Measurements from ENCODE around the gene BMPR2. TPM values are rescaled to one million over a fixed set of nuclear protein-coding genes. Genes with fewer than 3 reads are reported as not detected.
A peak's percentile ranks its signal among the peaks of the same experiment; 100 is the strongest.
"Not testable (repeated sequence)": the region's sequence is repeated elsewhere in the genome, so short reads cannot be mapped to it uniquely, and the experiment has no call there.

BMPR2 gene
- total and polyA plus RNA-seq, 4 experiments from 2014 or later: 2.3 to 20.8 (median 11.5) TPM

- ChIA-PET CTCF (ENCODE audit: partially characterized antibody) (no interaction called here), POLR2A (ENCODE audit: partially characterized antibody) (interaction anchor here (0.6 kb wide), 1 partner anchor 8 kb away, joined by 3 read pairs; no protein-coding TSS in a partner anchor)
- Histone ChIP-seq H3K4me1 (ENCODE audit: insufficient read depth, low read length) (peaks cover 19% of the 10 kb centered on the region), H3K27me3 (ENCODE audit: insufficient read depth, low read length) (no peaks in the 10 kb centered on the region), H3K9me3 (ENCODE audit: control insufficient read depth in 1 of 2, low read length in 2 of 2) (no peaks in the 10 kb centered on the region), H3K27ac (ENCODE audit: low read depth, low read length) (no peak overlapping the region), H3K4me3 (ENCODE audit: low read length in 2 of 2) (no peak overlapping the region), H3K36me3 (ENCODE audit: insufficient read depth, low read length) (no peaks in the 10 kb centered on the region)
- Mint-ChIP-seq H3K4me1 (peaks cover 8 to 23% (median 16%) of the 10 kb centered on the region in 4 donors), H3K27ac (peak overlapping the region in 5 of 7 donors; percentile 22 to 68 (median 47)), H3K4me3 (peak overlapping the region in 6 of 8 donors; percentile 21 to 76 (median 60)), H3K36me3 (peaks cover 7 to 18% of the 10 kb centered on the region in 2 donors), H3K9me3 (no peaks in the 10 kb centered on the region), H3K27me3 (no peaks in the 10 kb centered on the region)
- intact Hi-C loops (cut with micrococcal nuclease): no loop called here
- DNase-seq: no peak
Measured at GRCh38 chr2:202530038-202530437, 153.9 kb downstream of the BMPR2 start.

GRCh38 chr2:202535290-202535689 is 159.2 kb downstream of the BMPR2 start:
- DNase-seq; H3K4me1 ChIP-seq (ENCODE audit: insufficient read depth, low read length); H3K4me3 Mint-ChIP-seq; POLR2A ChIA-PET (ENCODE audit: partially characterized antibody); H3K36me3 ChIP-seq (ENCODE audit: insufficient read depth, low read length); H3K9me3 Mint-ChIP-seq; H3K4me1 Mint-ChIP-seq; H3K27me3 Mint-ChIP-seq; H3K4me3 ChIP-seq (ENCODE audit: low read length in 2 of 2); intact Hi-C loops (cut with micrococcal nuclease); H3K27me3 ChIP-seq (ENCODE audit: insufficient read depth, low read length); H3K27ac Mint-ChIP-seq; H3K27ac ChIP-seq (ENCODE audit: low read depth, low read length); CTCF ChIA-PET (ENCODE audit: partially characterized antibody); H3K9me3 ChIP-seq (ENCODE audit: control insufficient read depth in 1 of 2, low read length in 2 of 2): not testable (repeated sequence)
- peaks cover 6 to 11% of the 10 kb centered on the region in 2 donors for H3K36me3 Mint-ChIP-seq

DNA sequence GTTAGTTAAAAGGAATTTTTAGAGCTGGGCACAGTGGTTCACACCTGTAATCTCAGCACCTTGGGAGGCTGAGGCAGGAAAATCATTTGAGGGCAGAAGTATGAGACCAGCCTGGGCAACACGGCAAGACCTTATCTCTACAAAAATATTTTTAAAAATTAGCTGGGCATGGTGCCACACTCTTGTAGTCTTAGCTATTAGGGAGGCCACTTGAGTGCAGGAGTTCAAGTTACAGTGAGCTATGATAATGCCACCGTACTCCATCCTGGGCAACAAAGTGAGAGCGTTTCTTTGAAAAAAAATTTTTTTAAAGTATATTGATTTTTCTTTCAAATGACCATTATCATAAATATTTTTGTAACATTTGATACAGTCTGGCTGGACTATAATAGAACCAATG is 165.0 kb downstream of the BMPR2 start:
- Mint-ChIP-seq H3K27ac (no peak overlapping the region), H3K27me3 (no peaks in the 10 kb centered on the region), H3K36me3 (peaks cover 1 to 5% of the 10 kb centered on the region in 2 donors), H3K4me1 (no peaks in the 10 kb centered on the region), H3K4me3 (no peak overlapping the region), H3K9me3 (no peaks in the 10 kb centered on the region)
- no peaks in the 10 kb centered on the region for H3K36me3 ChIP-seq (ENCODE audit: insufficient read depth, low read length)
- H3K27ac ChIP-seq (ENCODE audit: low read depth, low read length): no peak overlapping the region
- H3K27me3 ChIP-seq (ENCODE audit: insufficient read depth, low read length): no peaks in the 10 kb centered on the region
- no peaks in the 10 kb centered on the region for H3K9me3 ChIP-seq (ENCODE audit: control insufficient read depth in 1 of 2, low read length in 2 of 2)
- DNase-seq: no peak
- POLR2A ChIA-PET (ENCODE audit: partially characterized antibody): no interaction called here
- CTCF ChIA-PET (ENCODE audit: partially characterized antibody): no interaction called here
- no peaks in the 10 kb centered on the region for H3K4me1 ChIP-seq (ENCODE audit: insufficient read depth, low read length)
- intact Hi-C loops (cut with micrococcal nuclease): no loop called here
- no peak overlapping the region for H3K4me3 ChIP-seq (ENCODE audit: low read length in 2 of 2)

DNA sequence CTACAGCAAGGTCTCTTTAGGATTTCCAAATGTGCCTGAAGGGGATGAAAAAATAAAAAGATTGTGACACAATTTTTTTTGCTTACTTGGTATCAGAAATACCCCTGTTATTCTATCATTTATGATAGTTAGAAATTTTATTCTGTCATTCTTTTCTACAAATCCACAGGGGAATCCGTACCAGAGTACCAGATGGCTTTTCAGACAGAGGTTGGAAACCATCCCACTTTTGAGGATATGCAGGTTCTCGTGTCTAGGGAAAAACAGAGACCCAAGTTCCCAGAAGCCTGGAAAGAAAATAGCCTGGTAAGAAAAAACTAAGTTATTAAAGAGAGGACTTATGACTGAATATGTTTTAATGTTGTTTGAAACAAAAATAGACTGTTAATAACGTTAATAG is 166.0 kb downstream of the BMPR2 start:
- Histone ChIP-seq H3K9me3 (ENCODE audit: control insufficient read depth in 1 of 2, low read length in 2 of 2) (no peaks in the 10 kb centered on the region), H3K27me3 (ENCODE audit: insufficient read depth, low read length) (no peaks in the 10 kb centered on the region), H3K27ac (ENCODE audit: low read depth, low read length) (no peak overlapping the region), H3K4me1 (ENCODE audit: insufficient read depth, low read length) (no peaks in the 10 kb centered on the region), H3K36me3 (ENCODE audit: insufficient read depth, low read length) (no peaks in the 10 kb centered on the region), H3K4me3 (ENCODE audit: low read length in 2 of 2) (no peak overlapping the region)
- Mint-ChIP-seq H3K9me3 (no peaks in the 10 kb centered on the region), H3K27ac (no peak overlapping the region), H3K4me3 (no peak overlapping the region), H3K27me3 (no peaks in the 10 kb centered on the region), H3K4me1 (no peaks in the 10 kb centered on the region), H3K36me3 (peaks cover 1 to 5% of the 10 kb centered on the region in 2 donors)
- POLR2A ChIA-PET (ENCODE audit: partially characterized antibody): no interaction called here
- DNase-seq: no peak
- CTCF ChIA-PET (ENCODE audit: partially characterized antibody): no interaction called here
- intact Hi-C loops (cut with micrococcal nuclease): no loop called here

GRCh38 chr2:202545523-202545922 is 169.4 kb downstream of the BMPR2 start:
- Mint-ChIP-seq H3K4me3 (no peak overlapping the region), H3K4me1 (no peaks in the 10 kb centered on the region), H3K36me3 (peaks cover 3 to 13% of the 10 kb centered on the region in 2 donors), H3K27ac (peak overlapping the region in 1 of 7 donors; percentile 9), H3K27me3 (no peaks in the 10 kb centered on the region), H3K9me3 (no peaks in the 10 kb centered on the region)
- Histone ChIP-seq H3K27ac (ENCODE audit: low read depth, low read length) (no peak overlapping the region), H3K27me3 (ENCODE audit: insufficient read depth, low read length) (no peaks in the 10 kb centered on the region), H3K9me3 (ENCODE audit: control insufficient read depth in 1 of 2, low read length in 2 of 2) (no peaks in the 10 kb centered on the region), H3K4me1 (ENCODE audit: insufficient read depth, low read length) (no peaks in the 10 kb centered on the region), H3K4me3 (ENCODE audit: low read length in 2 of 2) (no peak overlapping the region), H3K36me3 (ENCODE audit: insufficient read depth, low read length) (no peaks in the 10 kb centered on the region)
- DNase-seq: no peak
- ChIA-PET POLR2A (ENCODE audit: partially characterized antibody) (no interaction called here), CTCF (ENCODE audit: partially characterized antibody) (no interaction called here)
- intact Hi-C loops (cut with micrococcal nuclease): no loop called here

GRCh38 chr2:202545931-202546330 is 169.8 kb downstream of the BMPR2 start:
- intact Hi-C loops (cut with micrococcal nuclease): no loop called here
- Histone ChIP-seq H3K4me1 (ENCODE audit: insufficient read depth, low read length) (no peaks in the 10 kb centered on the region), H3K27ac (ENCODE audit: low read depth, low read length) (no peak overlapping the region), H3K36me3 (ENCODE audit: insufficient read depth, low read length) (no peaks in the 10 kb centered on the region), H3K27me3 (ENCODE audit: insufficient read depth, low read length) (no peaks in the 10 kb centered on the region), H3K4me3 (ENCODE audit: low read length in 2 of 2) (no peak overlapping the region), H3K9me3 (ENCODE audit: control insufficient read depth in 1 of 2, low read length in 2 of 2) (no peaks in the 10 kb centered on the region)
- Mint-ChIP-seq H3K9me3 (no peaks in the 10 kb centered on the region), H3K36me3 (peaks cover 3 to 13% of the 10 kb centered on the region in 2 donors), H3K27me3 (no peaks in the 10 kb centered on the region), H3K4me3 (no peak overlapping the region), H3K4me1 (no peaks in the 10 kb centered on the region), H3K27ac (no peak overlapping the region)
- CTCF ChIA-PET (ENCODE audit: partially characterized antibody): no interaction called here
- DNase-seq: no peak
- POLR2A ChIA-PET (ENCODE audit: partially characterized antibody): no interaction called here

- H3K9me3 Mint-ChIP-seq; H3K27ac Mint-ChIP-seq; H3K36me3 ChIP-seq (ENCODE audit: insufficient read depth, low read length); H3K27me3 ChIP-seq (ENCODE audit: insufficient read depth, low read length); intact Hi-C loops (cut with micrococcal nuclease); H3K4me1 Mint-ChIP-seq; H3K9me3 ChIP-seq (ENCODE audit: control insufficient read depth in 1 of 2, low read length in 2 of 2); POLR2A ChIA-PET (ENCODE audit: partially characterized antibody); CTCF ChIA-PET (ENCODE audit: partially characterized antibody); H3K27ac ChIP-seq (ENCODE audit: low read depth, low read length); DNase-seq; H3K4me1 ChIP-seq (ENCODE audit: insufficient read depth, low read length); H3K4me3 ChIP-seq (ENCODE audit: low read length in 2 of 2); H3K4me3 Mint-ChIP-seq; H3K27me3 Mint-ChIP-seq: not testable (repeated sequence)
- peaks cover 3 to 13% of the 10 kb centered on the region in 2 donors for H3K36me3 Mint-ChIP-seq
Measured at GRCh38 chr2:202546499-202547141, 170.5 kb downstream of the BMPR2 start.

- no peaks in the 10 kb centered on the region for H3K27me3 ChIP-seq (ENCODE audit: insufficient read depth, low read length)
- Mint-ChIP-seq H3K36me3 (peaks cover 12 to 18% of the 10 kb centered on the region in 2 donors), H3K9me3 (no peaks in the 10 kb centered on the region), H3K4me3 (no peak overlapping the region), H3K4me1 (no peaks in the 10 kb centered on the region), H3K27ac (peak overlapping the region in 1 of 7 donors; percentile 11), H3K27me3 (no peaks in the 10 kb centered on the region)
- intact Hi-C loops (cut with micrococcal nuclease): no loop called here
- H3K36me3 ChIP-seq (ENCODE audit: insufficient read depth, low read length): no peaks in the 10 kb centered on the region
- H3K4me1 ChIP-seq (ENCODE audit: insufficient read depth, low read length): no peaks in the 10 kb centered on the region
- CTCF ChIA-PET (ENCODE audit: partially characterized antibody): no interaction called here
- H3K9me3 ChIP-seq (ENCODE audit: control insufficient read depth in 1 of 2, low read length in 2 of 2): no peaks in the 10 kb centered on the region
- H3K27ac ChIP-seq (ENCODE audit: low read depth, low read length): no peak overlapping the region
- H3K4me3 ChIP-seq (ENCODE audit: low read length in 2 of 2): no peak overlapping the region
- no peak for DNase-seq
- POLR2A ChIA-PET (ENCODE audit: partially characterized antibody): no interaction called here
Measured at GRCh38 chr2:202548240-202548639, 172.1 kb downstream of the BMPR2 start.
